GM23338 (cell line): Measurements from ENCODE around the gene CARD10. TPM values are rescaled to one million over a fixed set of nuclear protein-coding genes. Genes with fewer than 3 reads are reported as not detected.

Source experiments
- ATAC-seq: fragments of 200-7000 bp; cut with Tn5 transposase; 3 replicates; pipeline ENCODE4 v1.9.1; 2020
- DNase-seq: peaks from one replicate; pipeline ENCODE4 v3.0.0-alpha.2; 2015; ENCODE audit warnings: low spot score
- H2AFZ ChIP-seq: fragments of 200-600 bp; sonication (generic); 2 replicates; pipeline ENCODE4 v1.8.0; 2016; ENCODE audit warnings: antibody characterized with exemption, mild to moderate bottlenecking, moderate library complexity
- H3F3A ChIP-seq: fragments of 200-600 bp; sonication (generic); replicated peaks from 2 replicates; pipeline ENCODE4 v1.8.0; 2017; ENCODE audit warnings: antibody characterized with exemption, mixed run types, low read depth
- H3K27ac ChIP-seq: fragments of 200-600 bp; sonication (generic); 2 replicates; pipeline ENCODE4 v1.6.1; 2016; ENCODE audit warnings: low read depth
- H3K27me3 ChIP-seq: fragments of 200-600 bp; sonication (generic); 2 replicates; pipeline ENCODE4 v1.8.0; 2016; ENCODE audit warnings: mild to moderate bottlenecking, mixed run types, moderate library complexity; ENCODE audit not compliant: insufficient read depth
- H3K36me3 ChIP-seq: fragments of 200-600 bp; sonication (generic); 2 replicates; pipeline ENCODE4 v1.8.0; 2016; ENCODE audit warnings: mild to moderate bottlenecking; ENCODE audit not compliant: insufficient read depth
- H3K4me1 ChIP-seq: fragments of 200-600 bp; sonication (generic); 2 replicates; pipeline ENCODE4 v1.8.0; 2016; ENCODE audit warnings: mild to moderate bottlenecking, moderate library complexity; ENCODE audit not compliant: insufficient read depth
- H3K4me2 ChIP-seq: fragments of 200-600 bp; sonication (generic); 2 replicates; pipeline ENCODE4 v1.7.1; 2017; ENCODE audit warnings: mixed run types
- H3K4me3 ChIP-seq: fragments of 200-600 bp; sonication (generic); 2 replicates; pipeline ENCODE4 v1.6.1; 2016; ENCODE audit warnings: mixed run types
- H3K79me2 ChIP-seq: fragments of 200-600 bp; sonication (generic); replicated peaks from 2 replicates; pipeline ENCODE4 v1.8.0; 2017; ENCODE audit warnings: mild to moderate bottlenecking; ENCODE audit not compliant: insufficient read depth
- H3K9me2 ChIP-seq: fragments of 200-600 bp; sonication (generic); 2 replicates; pipeline ENCODE4 v1.8.0; 2017; ENCODE audit not compliant: insufficient read depth
- H4K20me1 ChIP-seq: fragments of 200-600 bp; sonication (generic); replicated peaks from 2 replicates; pipeline ENCODE4 v1.8.0; 2017; ENCODE audit warnings: mild to moderate bottlenecking; ENCODE audit not compliant: insufficient read depth
- H3K27ac Mint-ChIP-seq: 2 replicates; pipeline ENCODE4 v1.8.0; 2020; ENCODE audit warnings: inconsistent platforms, mild to moderate bottlenecking, moderate library complexity, mixed read lengths
- H3K27me3 Mint-ChIP-seq: 3 replicates; pipeline ENCODE4 v1.8.0; 2022; ENCODE audit warnings: low read depth, mild to moderate bottlenecking, moderate library complexity, mixed read lengths, inconsistent platforms; ENCODE audit not compliant: insufficient read depth, poor library complexity
- H3K36me3 Mint-ChIP-seq: 3 replicates; pipeline ENCODE4 v1.8.0; 2021; ENCODE audit warnings: low read depth, mild to moderate bottlenecking, inconsistent platforms, moderate library complexity, mixed read lengths
- H3K4me1 Mint-ChIP-seq: 3 replicates; pipeline ENCODE4 v1.8.0; 2020; ENCODE audit warnings: mild to moderate bottlenecking, inconsistent platforms, mixed read lengths
- H3K4me3 Mint-ChIP-seq: 3 replicates; pipeline ENCODE4 v1.8.0; 2021; ENCODE audit warnings: moderate library complexity, mild to moderate bottlenecking, inconsistent platforms, mixed read lengths
- H3K9me3 Mint-ChIP-seq: 3 replicates; pipeline ENCODE4 v1.8.0; 2020; ENCODE audit warnings: moderate library complexity, mild to moderate bottlenecking, inconsistent platforms, mixed read lengths
- CREB1 ChIP-seq: fragments of 250-450 bp; sonication (Bioruptor Pico); IDR thresholded peaks from 2 replicates; pipeline ENCODE4 v1.5.0; 2020; ENCODE audit warnings: low read depth, mild to moderate bottlenecking, moderate library complexity
- CTCF ChIP-seq, 2 experiments: fragments of 200-600 bp in 1 of 2; sonication (generic) in 1 of 2; conservative IDR thresholded peaks; 2 replicates each; pipeline versions ENCODE4 v1.5.1 to v1.6.1; 2016 to 2017; ENCODE audit warnings: antibody characterized with exemption in 2 of 2, low read depth in 2 of 2, mild to moderate bottlenecking in 2 of 2, moderate library complexity in 1 of 2
- ETS1 ChIP-seq: IDR thresholded peaks from 2 replicates; pipeline ENCODE4 v1.6.1; 2016; ENCODE audit warnings: antibody characterized with exemption
- EZH2 ChIP-seq: fragments of 200-600 bp; sonication (generic); IDR thresholded peaks from one replicate; pipeline ENCODE4 v1.8.0; 2017; ENCODE audit warnings: antibody characterized with exemption, mild to moderate bottlenecking, low read depth; ENCODE audit not compliant: unreplicated experiment
- EZH2phosphoT487 ChIP-seq: fragments of 200-600 bp; sonication (generic); IDR thresholded peaks from one replicate; pipeline ENCODE4 v1.8.1; 2018; ENCODE audit warnings: antibody characterized with exemption; ENCODE audit not compliant: unreplicated experiment
- JUNB ChIP-seq: IDR thresholded peaks from one replicate; pipeline ENCODE4 v1.6.1; 2016; ENCODE audit warnings: antibody characterized with exemption; ENCODE audit not compliant: unreplicated experiment
- NANOG ChIP-seq: IDR thresholded peaks from 2 replicates; pipeline ENCODE4 v1.6.1; 2016; ENCODE audit warnings: antibody characterized with exemption, borderline replicate concordance
- POLR2AphosphoS5 ChIP-seq: IDR thresholded peaks from 2 replicates; pipeline ENCODE4 v1.6.1; 2016; ENCODE audit warnings: antibody characterized with exemption, low read depth
- REST ChIP-seq: IDR thresholded peaks from one replicate; pipeline ENCODE4 v1.6.1; 2018; ENCODE audit warnings: antibody characterized with exemption; ENCODE audit not compliant: unreplicated experiment
- STAT1 ChIP-seq: IDR thresholded peaks from one replicate; pipeline ENCODE4 v1.6.1; 2016; ENCODE audit warnings: antibody characterized with exemption; ENCODE audit not compliant: unreplicated experiment
- ZNF114 ChIP-seq: fragments of 250-450 bp; sonication (Bioruptor Pico); IDR thresholded peaks from 2 replicates; pipeline ENCODE4 v1.5.0; 2020; ENCODE audit warnings: mild to moderate bottlenecking, moderate library complexity
- ZNF331 ChIP-seq: fragments of 250-450 bp; sonication (Bioruptor Pico); IDR thresholded peaks from 2 replicates; pipeline ENCODE4 v1.5.0; 2020; ENCODE audit warnings: low read depth, mild to moderate bottlenecking, moderate library complexity
- ZNF462 ChIP-seq: fragments of 250-450 bp; sonication (Bioruptor Pico); IDR thresholded peaks from 2 replicates; pipeline ENCODE4 v1.5.0; 2020; ENCODE audit warnings: mild to moderate bottlenecking, moderate library complexity
- polyA plus RNA-seq: library from polyadenylated mRNA; unstranded; fragments of >200 nt; fragmentation: Nextera tagmentation; extraction: Ambion mirVana; gene quantifications from 2 replicates; pipeline ENCODE4 v1.2.1, GENCODE V29; 2016
- total RNA-seq: library from RNA; depleted of rRNA; stranded (reverse); fragments of >200 nt; shearing (Covaris generic); gene quantifications from 2 replicates; pipeline ENCODE4 v1.2.3, GENCODE V29; 2014

Gene CARD10
- total and polyA plus RNA-seq, 2 experiments from 2014 or later, result 5.4 to 17.2 TPM

GRCh38 chr22:37481347-37481907 is 37.8 kb downstream of the CARD10 start:
- peaks cover 5% of the 10 kb centered on the region; the same call in 1 of the 2 replicates for H3K4me1 ChIP-seq
- no peak overlapping the region for H2AFZ ChIP-seq
- peaks cover 20% of the 10 kb centered on the region for H3K4me1 Mint-ChIP-seq
- no peak overlapping the region for H3K27ac Mint-ChIP-seq
- no peaks in the 10 kb centered on the region for H3K36me3 Mint-ChIP-seq
- TF ChIP-seq JUNB, result no peak
- TF ChIP-seq CREB1 (CRISPR knock-in tag), result no peak
- TF ChIP-seq CTCF (conservative IDR thresholded peaks at IDR 0.05; ENCODE audit: low read depth in 2 of 2), result no peak
- TF ChIP-seq NANOG, result no peak
- TF ChIP-seq EZH2phosphoT487, result no peak
- TF ChIP-seq EZH2, result no peak
- TF ChIP-seq ZNF331 (CRISPR knock-in tag), result no peak
- no peak for TF ChIP-seq POLR2AphosphoS5
- no peak for TF ChIP-seq REST
- no peak for TF ChIP-seq ETS1
- TF ChIP-seq ZNF114 (CRISPR knock-in tag), result no peak
- no peak for TF ChIP-seq ZNF462 (CRISPR knock-in tag)
- no peak for TF ChIP-seq STAT1
- H3K4me2 ChIP-seq, result no peak overlapping the region
- H3K4me3 Mint-ChIP-seq, result no peak overlapping the region
- no peaks in the 10 kb centered on the region for H4K20me1 ChIP-seq
- no peaks in the 10 kb centered on the region for H3K27me3 ChIP-seq
- ATAC-seq (no peak), DNase-seq (no peak)
- no peak overlapping the region for H3K4me3 ChIP-seq
- no peaks in the 10 kb centered on the region for H3K9me2 ChIP-seq
- H3K79me2 ChIP-seq, result no peaks in the 10 kb centered on the region
- H3K27ac ChIP-seq, result no peak overlapping the region
- no peaks in the 10 kb centered on the region for H3F3A ChIP-seq
- H3K9me3 Mint-ChIP-seq, result no peaks in the 10 kb centered on the region
- peaks cover 13% of the 10 kb centered on the region for H3K27me3 Mint-ChIP-seq
- no peaks in the 10 kb centered on the region for H3K36me3 ChIP-seq
